Activated naive CD8-positive, alpha-beta T cell treated with anti-CD3 and anti-CD28 coated beads, Interleukin-2, amount 10 ng/mL, durations not matched to agents 7 days and 5 days (primary cell): ENCODE measurements around the gene SPATS2L. TPM values are rescaled to one million over a fixed set of nuclear protein-coding genes. Genes with fewer than 3 reads are reported as not detected.

Source experiments
- ATAC-seq: fragments of 150-1000 bp; cut with Tn5 transposase; one replicate; pipeline ENCODE4 v1.10.0; 2021; ENCODE audit warnings: low read depth, moderate library complexity
- POLR2A ChIA-PET: fragments of 350-600 bp; sonication (Branson Sonifier 250); formaldehyde crosslinking; loops from one replicate; lab custom pipeline; 2021; ENCODE audit warnings: antibody characterized with exemption; lab: Charles Lee
- DNase-seq: peaks from one replicate; pipeline ENCODE4 v3.0.0; 2021
- H3K27ac Mint-ChIP-seq: one replicate; pipeline ENCODE4 v1.8.0; 2022; ENCODE audit warnings: mild to moderate bottlenecking, mixed read lengths
- H3K27me3 Mint-ChIP-seq: one replicate; pipeline ENCODE4 v1.8.0; 2022; ENCODE audit warnings: mild to moderate bottlenecking, moderate library complexity, mixed read lengths
- H3K36me3 Mint-ChIP-seq: one replicate; pipeline ENCODE4 v1.8.0; 2021; ENCODE audit warnings: mild to moderate bottlenecking, mixed read lengths
- H3K4me1 Mint-ChIP-seq: one replicate; pipeline ENCODE4 v1.8.0; 2021; ENCODE audit warnings: mixed read lengths
- H3K4me3 Mint-ChIP-seq: one replicate; pipeline ENCODE4 v1.8.0; 2022; ENCODE audit warnings: mild to moderate bottlenecking, moderate library complexity, mixed read lengths
- H3K9me3 Mint-ChIP-seq: one replicate; pipeline ENCODE4 v1.8.0; 2021; ENCODE audit warnings: mixed read lengths
- total RNA-seq, 2 experiments: library from RNA; stranded (reverse); gene quantifications; one replicate each; pipeline ENCODE4 v1.2.3, GENCODE V29; 2021

SPATS2L gene, protein sequence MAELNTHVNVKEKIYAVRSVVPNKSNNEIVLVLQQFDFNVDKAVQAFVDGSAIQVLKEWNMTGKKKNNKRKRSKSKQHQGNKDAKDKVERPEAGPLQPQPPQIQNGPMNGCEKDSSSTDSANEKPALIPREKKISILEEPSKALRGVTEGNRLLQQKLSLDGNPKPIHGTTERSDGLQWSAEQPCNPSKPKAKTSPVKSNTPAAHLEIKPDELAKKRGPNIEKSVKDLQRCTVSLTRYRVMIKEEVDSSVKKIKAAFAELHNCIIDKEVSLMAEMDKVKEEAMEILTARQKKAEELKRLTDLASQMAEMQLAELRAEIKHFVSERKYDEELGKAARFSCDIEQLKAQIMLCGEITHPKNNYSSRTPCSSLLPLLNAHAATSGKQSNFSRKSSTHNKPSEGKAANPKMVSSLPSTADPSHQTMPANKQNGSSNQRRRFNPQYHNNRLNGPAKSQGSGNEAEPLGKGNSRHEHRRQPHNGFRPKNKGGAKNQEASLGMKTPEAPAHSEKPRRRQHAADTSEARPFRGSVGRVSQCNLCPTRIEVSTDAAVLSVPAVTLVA
- total RNA-seq = 10 to 100 TPM; 46.3 to 47.1 TPM

DNA sequence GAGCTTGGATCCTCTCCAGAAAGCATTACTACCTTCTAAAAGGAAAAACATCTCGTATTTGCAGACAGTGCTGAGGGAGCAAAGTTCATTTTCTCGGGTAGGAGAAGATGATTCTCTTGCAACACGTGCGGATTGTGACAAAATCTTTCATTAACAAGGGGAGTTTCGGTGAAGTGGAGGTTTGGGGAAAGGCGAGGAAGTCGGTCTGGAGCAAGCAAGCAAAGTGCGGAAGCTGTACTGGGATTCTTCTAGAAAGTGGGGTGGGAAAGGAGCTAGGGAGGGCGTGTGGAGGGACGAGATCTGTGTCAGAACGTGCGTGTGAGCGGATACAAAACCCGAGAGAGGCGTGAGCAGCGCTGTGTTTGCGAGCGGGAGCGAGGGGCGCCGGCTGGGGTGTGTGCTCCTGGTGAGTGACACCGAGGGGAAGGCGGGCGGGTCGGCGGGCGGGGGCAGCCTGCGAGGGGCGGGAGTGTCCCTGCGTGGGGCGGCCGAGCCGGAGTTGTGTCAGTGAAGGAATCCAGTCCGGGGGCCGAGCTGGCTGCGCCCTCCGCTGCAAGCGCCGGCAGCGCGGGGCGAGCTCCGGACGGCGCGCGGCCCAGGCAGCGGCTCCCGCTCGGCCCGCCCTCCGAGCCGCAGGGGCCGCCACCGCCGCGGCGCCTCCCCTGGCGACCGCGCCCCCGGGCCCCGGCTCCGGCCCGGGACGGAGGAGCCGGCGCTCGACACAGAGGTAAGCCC lies at the start of gene SPATS2L:
SPATS2L (plus strand) TSS at position 498 of the 735 bp plus-strand sequence. CDS start 82,552 bp downstream, outside the sequence.
- ATAC-seq (peak; percentile 80), DNase-seq (no peak)
- Mint-ChIP-seq H3K36me3 (peaks cover 12% of the 10 kb centered on the region), H3K27me3 (peaks cover 29% of the 10 kb centered on the region), H3K27ac (peak within 1 kb of the TSS; percentile 92), H3K9me3 (no peaks in the 10 kb centered on the region), H3K4me1 (peaks cover 26% of the 10 kb centered on the region), H3K4me3 (peak within 1 kb of the TSS; percentile 94)
- POLR2A ChIA-PET = interaction anchor here (1.0 to 1.7 kb wide), 4 partner anchors 9 to 100 kb away, joined by 3 to 10 read pairs (median 6); no protein-coding TSS in a partner anchor

DNA sequence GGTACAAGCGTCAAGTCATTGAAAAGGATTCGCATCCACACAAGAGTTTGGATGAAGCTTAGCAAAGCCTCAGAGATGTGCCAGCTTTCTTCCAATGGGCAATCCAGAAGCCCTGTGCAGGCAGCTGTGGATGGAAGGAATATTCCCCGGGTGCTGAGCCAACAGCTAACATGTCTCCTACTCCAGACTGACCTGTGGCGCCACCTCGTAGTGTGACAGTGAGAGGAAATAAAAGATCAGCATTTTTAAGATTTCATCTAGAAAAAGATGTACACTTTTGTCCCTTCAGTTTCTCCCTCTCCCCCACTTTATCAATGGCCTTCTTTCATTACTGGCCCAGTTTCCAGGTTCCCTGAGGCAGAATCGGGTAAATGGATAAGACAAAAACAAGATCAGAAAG lies 48.9 kb upstream of the SPATS2L start:
- H3K27me3 Mint-ChIP-seq = peaks cover 18% of the 10 kb centered on the region
- no peaks in the 10 kb centered on the region for H3K4me1 Mint-ChIP-seq
- H3K36me3 Mint-ChIP-seq = no peaks in the 10 kb centered on the region
- POLR2A ChIA-PET = no interaction called here
- H3K4me3 Mint-ChIP-seq = no peak overlapping the region
- H3K27ac Mint-ChIP-seq = no peak overlapping the region
- ATAC-seq = no peak
- DNase-seq = no peak
- peaks cover 2% of the 10 kb centered on the region for H3K9me3 Mint-ChIP-seq

DNA sequence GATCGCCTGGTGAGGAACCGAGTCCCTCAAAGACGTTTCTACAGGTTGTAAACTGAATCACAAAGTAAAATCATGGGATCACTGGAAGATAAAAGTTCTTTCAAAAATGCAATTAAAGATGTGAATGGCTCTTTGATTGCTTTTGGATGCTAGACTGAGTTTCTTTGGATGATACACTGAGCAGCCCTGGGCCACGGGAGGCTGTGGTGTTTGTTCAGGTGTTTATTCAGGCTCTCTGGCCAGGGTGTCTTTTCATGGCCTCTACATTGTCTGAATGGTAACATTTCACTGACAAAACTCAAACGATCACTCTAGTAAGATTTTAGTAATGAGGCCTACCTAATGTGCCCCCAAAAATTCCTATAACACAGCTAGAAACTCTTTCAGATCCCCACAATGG lies 48.4 kb upstream of the SPATS2L start:
- Mint-ChIP-seq H3K9me3 (peaks cover 2% of the 10 kb centered on the region), H3K27ac (no peak overlapping the region)
- ATAC-seq = no peak

DNA sequence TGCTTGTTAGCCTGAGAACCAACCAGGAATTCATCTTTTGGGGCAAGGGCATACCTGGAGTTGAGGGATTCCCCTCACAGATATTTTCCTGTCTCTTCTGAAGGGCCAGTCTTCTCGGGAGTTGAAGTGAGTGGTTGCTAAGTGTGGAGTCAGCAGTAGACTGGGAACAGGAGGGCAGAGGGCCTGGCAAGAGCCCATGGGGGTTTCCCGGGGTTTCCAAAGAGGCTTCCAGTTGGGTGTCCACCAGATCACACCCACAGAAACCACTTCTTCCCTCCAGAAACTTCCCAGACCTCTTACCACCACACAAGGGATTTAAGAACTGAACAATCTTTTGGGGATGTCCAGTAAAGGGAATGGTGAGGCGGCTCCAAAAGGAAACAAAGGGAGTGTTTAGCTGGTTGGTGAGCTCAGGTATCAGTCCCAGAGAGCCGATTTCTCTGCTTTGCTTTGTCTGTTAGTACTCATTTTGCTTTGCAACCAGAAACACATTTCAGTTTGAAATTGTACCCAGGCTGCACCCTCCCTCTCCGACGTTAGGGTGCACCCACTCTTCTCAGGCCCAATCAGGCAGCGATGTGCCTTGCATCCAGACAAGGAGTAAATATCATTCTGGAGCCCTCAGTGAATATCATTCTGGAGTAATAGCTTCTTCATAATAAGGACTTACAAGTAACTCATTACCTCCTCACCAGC lies 47.5 kb upstream of the SPATS2L start:
- POLR2A ChIA-PET = no interaction called here
- ATAC-seq = no peak

More for the DNA sequence above, 48.4 kb upstream of the SPATS2L start:
- Mint-ChIP-seq H3K4me1 (no peaks in the 10 kb centered on the region), H3K36me3 (no peaks in the 10 kb centered on the region), H3K4me3 (no peak overlapping the region), H3K27me3 (peaks cover 17% of the 10 kb centered on the region)
- DNase-seq = no peak
- POLR2A ChIA-PET = no interaction called here

DNA sequence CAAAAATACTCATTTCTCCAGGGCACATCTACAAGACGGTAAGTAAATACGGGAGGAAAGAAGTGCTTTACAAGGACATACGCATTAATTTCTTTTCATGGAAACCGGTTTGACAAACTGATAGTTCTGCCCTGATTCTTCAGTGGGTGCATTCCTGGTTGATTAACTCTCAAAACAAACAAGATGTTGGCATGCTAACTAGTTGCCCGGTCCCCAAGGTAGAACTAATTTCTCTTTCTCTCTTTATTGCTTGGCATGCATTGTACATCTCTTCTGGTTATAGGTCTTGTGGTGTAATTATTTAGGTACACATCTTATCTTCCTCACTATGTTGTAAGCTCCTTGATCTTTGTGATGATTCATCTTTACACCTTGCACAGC lies 46.9 kb upstream of the SPATS2L start:
- Mint-ChIP-seq H3K9me3 (peaks cover 2% of the 10 kb centered on the region), H3K4me3 (no peak overlapping the region), H3K4me1 (no peaks in the 10 kb centered on the region), H3K36me3 (no peaks in the 10 kb centered on the region), H3K27me3 (peaks cover 24% of the 10 kb centered on the region), H3K27ac (no peak overlapping the region)
- POLR2A ChIA-PET = no interaction called here
- DNase-seq (no peak), ATAC-seq (no peak)

More for the DNA sequence above, 47.5 kb upstream of the SPATS2L start:
- H3K36me3 Mint-ChIP-seq = no peaks in the 10 kb centered on the region
- peaks cover 2% of the 10 kb centered on the region for H3K9me3 Mint-ChIP-seq
- H3K4me1 Mint-ChIP-seq = no peaks in the 10 kb centered on the region
- DNase-seq = no peak
- H3K4me3 Mint-ChIP-seq = no peak overlapping the region
- H3K27ac Mint-ChIP-seq = no peak overlapping the region
- H3K27me3 Mint-ChIP-seq = peaks cover 24% of the 10 kb centered on the region

DNA sequence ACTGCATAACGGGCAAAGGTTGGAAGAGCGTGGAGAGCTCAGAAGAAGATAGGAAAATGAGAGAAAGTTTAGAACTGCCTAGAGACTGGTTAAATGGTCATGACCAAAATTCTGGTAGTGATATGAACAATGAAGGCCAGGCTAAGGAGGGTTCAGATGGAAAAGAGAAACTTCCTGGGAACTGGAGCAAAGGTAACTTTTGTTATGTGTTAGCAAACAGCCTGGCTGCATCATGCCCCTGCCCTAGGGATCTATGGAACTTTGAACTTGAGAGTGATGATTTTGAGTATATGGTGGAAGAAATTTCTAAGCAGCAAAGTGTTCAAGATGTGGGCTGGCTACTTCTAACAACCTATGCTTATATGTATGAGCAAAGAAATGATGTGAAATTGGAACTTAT lies 44.4 kb upstream of the SPATS2L start:
- Mint-ChIP-seq H3K4me1 (no peaks in the 10 kb centered on the region), H3K4me3 (no peak overlapping the region), H3K36me3 (no peaks in the 10 kb centered on the region), H3K27me3 (peaks cover 32% of the 10 kb centered on the region), H3K27ac (no peak overlapping the region), H3K9me3 (peaks cover 2% of the 10 kb centered on the region)
- POLR2A ChIA-PET = no interaction called here
- ATAC-seq (no peak), DNase-seq (no peak)

DNA sequence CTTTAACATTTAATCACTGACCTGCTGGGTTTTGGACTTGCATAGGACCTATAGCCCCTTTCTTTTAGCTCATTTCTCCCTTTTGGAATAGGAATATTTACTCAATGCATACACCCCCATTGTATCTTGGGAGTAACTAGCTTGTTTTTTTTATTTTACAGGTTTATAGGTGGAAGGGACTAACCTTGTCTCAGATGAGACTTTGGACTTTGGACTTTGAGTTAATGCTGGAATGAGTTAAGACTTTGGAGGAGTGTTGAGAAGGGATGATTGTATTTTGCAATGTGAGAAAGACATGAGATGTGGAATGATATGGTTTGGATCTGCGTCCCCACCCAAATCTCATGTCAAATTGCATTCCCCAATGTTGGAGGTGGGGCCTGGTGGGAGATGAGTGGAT lies 43.2 kb upstream of the SPATS2L start:
- Mint-ChIP-seq H3K27me3 (peaks cover 27% of the 10 kb centered on the region), H3K27ac (no peak overlapping the region), H3K9me3 (peaks cover 2% of the 10 kb centered on the region), H3K4me1 (no peaks in the 10 kb centered on the region), H3K36me3 (no peaks in the 10 kb centered on the region), H3K4me3 (no peak overlapping the region)
- ATAC-seq (no peak), DNase-seq (no peak)
- POLR2A ChIA-PET = no interaction called here

DNA sequence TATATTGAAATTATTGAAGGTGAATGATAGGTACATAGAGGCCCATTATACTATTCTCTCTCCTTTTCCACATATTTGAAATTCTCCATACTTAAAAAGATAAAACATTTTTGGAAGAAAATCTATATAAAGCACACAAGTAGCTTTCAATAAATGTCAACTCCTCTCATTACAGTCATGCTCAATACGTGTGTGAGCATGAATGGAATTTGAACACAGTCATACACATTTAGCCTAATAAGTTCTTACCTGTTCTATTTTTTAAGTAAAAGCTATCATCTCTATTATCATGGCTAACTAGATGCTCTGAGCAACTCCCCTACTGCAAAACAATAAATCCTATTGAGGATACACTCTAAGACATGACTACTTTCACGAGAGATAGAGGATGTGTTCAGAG lies 41.9 kb upstream of the SPATS2L start:
- DNase-seq (no peak), ATAC-seq (no peak)
- Mint-ChIP-seq H3K27me3 (peaks cover 28% of the 10 kb centered on the region), H3K27ac (no peak overlapping the region), H3K36me3 (no peaks in the 10 kb centered on the region), H3K4me3 (no peak overlapping the region), H3K4me1 (no peaks in the 10 kb centered on the region), H3K9me3 (peaks cover 2% of the 10 kb centered on the region)
- POLR2A ChIA-PET = no interaction called here

DNA sequence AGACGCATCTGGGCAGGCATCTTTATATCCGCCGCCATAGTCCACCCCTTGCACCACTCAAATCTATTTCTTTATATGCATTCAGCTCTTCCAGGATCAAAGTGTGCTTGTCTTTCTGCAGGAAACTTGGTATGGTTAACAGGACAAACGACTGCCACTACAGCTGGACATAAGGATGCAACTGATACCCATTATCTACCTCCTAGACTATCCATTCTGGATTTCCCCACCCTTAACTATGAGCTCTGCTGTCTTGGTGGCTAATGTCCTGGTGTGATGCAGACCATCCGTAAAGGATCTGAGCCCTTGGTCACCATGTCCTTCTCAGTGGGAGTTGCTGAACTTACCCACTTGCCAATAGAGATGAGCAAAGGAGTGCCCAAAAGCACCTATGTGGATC lies 40.1 kb upstream of the SPATS2L start:
- Mint-ChIP-seq H3K27me3 (peaks cover 26% of the 10 kb centered on the region), H3K36me3 (no peaks in the 10 kb centered on the region), H3K4me1 (no peaks in the 10 kb centered on the region), H3K4me3 (no peak overlapping the region), H3K9me3 (peaks cover 2% of the 10 kb centered on the region), H3K27ac (no peak overlapping the region)
- DNase-seq = no peak
- no peak for ATAC-seq
- POLR2A ChIA-PET = no interaction called here

DNA sequence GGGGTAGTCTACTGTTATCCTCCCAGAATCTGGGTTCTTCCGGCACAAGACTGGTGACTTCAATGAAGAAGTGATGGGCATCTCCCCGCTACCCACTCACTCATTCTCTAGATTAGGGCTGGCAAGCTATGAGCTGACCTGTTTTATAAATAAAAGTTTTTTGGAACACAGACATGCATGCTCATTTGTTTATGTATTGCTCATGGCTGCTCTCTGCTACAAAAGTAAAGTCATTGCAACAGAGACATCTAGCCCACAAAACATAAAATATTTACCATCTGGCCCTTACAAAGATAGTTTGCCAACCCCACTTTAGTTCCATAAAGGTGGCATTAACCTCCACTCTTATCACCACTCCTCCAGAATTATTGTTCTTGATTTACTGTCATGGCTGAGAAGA lies 39.1 kb upstream of the SPATS2L start:
- H3K4me3 Mint-ChIP-seq = no peak overlapping the region
- no peaks in the 10 kb centered on the region for H3K9me3 Mint-ChIP-seq
- POLR2A ChIA-PET = no interaction called here
- no peaks in the 10 kb centered on the region for H3K36me3 Mint-ChIP-seq
- no peaks in the 10 kb centered on the region for H3K4me1 Mint-ChIP-seq
- H3K27ac Mint-ChIP-seq = no peak overlapping the region
- ATAC-seq = no peak
- no peak for DNase-seq
- peaks cover 18% of the 10 kb centered on the region for H3K27me3 Mint-ChIP-seq

DNA sequence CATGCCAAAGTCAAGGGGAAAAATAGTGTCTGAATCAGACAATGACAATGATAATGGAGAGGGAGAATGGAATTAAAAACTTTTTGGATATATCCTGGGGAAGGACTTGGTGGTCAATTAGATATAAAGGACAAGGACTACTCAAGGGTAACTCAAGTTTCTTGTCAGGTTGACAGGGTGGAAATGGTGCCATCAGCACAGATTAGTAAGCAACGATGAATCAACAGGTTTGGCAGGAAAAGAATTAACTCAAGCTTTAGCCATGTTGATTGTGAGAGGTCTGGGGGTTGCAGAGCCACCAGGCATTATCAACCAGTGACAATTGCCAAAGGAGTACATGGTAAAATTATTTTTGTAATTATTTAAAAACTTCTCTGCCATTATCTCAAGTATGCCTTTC lies 35.8 kb upstream of the SPATS2L start:
- Mint-ChIP-seq H3K9me3 (no peaks in the 10 kb centered on the region), H3K27ac (no peak overlapping the region), H3K27me3 (peaks cover 4% of the 10 kb centered on the region), H3K36me3 (no peaks in the 10 kb centered on the region), H3K4me3 (no peak overlapping the region), H3K4me1 (no peaks in the 10 kb centered on the region)
- DNase-seq (no peak), ATAC-seq (no peak)
- POLR2A ChIA-PET = no interaction called here

DNA sequence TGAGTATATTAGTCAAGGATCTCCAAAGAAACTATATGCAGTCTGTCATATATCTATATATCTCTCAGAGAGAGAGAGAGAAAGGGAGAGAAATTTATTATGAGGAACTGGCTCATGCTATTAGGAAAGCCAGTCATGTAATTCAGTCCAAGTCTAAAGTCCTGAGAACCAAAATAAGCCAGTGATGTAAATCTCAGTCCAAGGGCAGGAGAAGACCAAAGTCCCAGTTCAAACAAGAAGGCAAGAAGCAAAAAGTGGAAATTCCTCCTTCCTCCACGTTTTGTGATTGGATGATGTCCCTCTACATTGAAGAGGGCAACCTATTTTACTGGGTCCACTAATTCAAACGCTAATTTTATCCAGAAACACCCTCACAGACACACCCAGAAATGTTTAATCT lies 34.2 kb upstream of the SPATS2L start:
- POLR2A ChIA-PET = no interaction called here
- no peak for ATAC-seq
- Mint-ChIP-seq H3K27me3 (peaks cover 11% of the 10 kb centered on the region), H3K4me1 (no peaks in the 10 kb centered on the region), H3K4me3 (no peak overlapping the region), H3K36me3 (no peaks in the 10 kb centered on the region), H3K9me3 (no peaks in the 10 kb centered on the region), H3K27ac (no peak overlapping the region)
- DNase-seq = no peak
